ELF-1 (cell line): ENCODE measurements around the gene GCAT.
"Not testable (repeated sequence)": the region's sequence is repeated elsewhere in the genome, so short reads cannot be mapped to it uniquely, and the experiment has no call there.

Source experiments
- DNase-seq: peaks from one replicate; pipeline ENCODE4 v3.0.0-alpha.2; 2016; ENCODE audit warnings: low read depth, low spot score

Gene GCAT

DNA sequence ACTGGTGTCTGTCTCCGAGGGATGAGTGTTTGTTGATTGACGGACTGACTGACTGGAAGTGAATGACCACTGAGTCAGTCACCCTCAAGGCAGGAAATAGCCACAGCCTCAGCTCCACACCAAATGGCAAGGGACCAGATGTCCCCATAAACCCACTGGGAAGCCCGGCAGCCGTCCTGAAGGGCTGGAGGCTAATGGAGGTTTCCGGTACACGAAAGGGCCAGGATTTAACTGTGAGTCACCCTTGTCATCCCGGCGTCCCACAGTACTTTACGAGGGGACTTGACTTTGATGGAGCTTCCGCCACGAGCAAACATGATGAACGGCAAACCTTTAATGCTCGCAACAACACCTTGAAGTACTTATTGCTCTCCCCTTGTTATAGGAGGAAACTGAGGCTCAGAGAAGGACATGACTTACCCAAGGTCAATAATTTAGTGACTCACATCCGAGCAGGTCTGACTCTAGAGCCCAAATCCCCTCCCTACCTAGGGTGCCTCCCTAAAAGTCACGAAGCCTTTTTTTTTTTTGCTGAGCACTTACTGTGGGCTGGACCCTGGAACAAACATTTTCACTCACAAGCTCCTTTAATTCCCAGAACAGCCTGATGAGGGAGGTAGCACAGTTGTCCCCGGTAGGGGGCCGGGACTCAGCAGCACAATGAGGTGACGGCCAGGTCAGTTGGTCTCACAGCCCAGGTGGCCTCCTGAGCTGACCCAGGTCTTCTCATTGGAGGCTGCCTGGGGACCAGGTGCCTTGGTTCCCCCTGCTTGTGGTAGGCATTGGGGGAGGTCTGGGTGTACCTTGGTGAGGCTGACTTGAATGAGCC lies 25.2 kb upstream of the GCAT start:
- no peak for DNase-seq

DNA sequence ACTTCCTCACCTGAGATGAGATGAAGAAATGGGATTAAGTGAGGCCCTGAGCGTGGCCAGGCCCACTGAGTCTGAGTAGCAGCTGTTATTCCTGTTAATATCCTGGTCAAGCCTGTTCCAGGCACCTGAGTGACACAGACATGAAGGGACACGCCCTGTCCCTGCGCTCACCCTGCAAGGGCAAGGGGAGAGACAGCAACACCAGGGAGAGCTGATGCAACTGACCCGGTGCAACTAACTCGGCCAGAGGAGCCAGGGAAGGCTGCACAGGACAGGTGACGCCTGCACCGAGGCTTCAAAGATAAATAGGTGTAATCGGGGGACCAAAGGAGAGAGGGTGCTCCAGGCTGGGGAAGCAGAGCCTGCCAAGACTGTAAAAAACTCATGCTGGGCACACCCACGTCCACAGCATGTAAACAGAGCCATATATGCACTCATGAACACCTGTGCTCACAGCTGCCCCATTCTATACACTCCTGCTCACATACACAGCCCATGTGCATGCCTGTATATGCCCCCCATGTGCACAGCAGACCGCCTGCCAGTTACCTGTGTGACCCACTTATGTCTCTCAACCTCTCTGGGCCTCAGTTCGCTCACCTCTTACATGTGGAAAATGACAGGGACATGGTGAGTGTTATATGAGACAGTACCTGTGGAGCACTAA lies 22.8 kb upstream of the GCAT start:
- DNase-seq = peak; percentile 22

- DNase-seq = no peak
Observed at GRCh38 chr22:37790234-37790633, 17.5 kb upstream of the GCAT start.

- no peak for DNase-seq
Observed at GRCh38 chr22:37792494-37792893, 15.2 kb upstream of the GCAT start.

DNA sequence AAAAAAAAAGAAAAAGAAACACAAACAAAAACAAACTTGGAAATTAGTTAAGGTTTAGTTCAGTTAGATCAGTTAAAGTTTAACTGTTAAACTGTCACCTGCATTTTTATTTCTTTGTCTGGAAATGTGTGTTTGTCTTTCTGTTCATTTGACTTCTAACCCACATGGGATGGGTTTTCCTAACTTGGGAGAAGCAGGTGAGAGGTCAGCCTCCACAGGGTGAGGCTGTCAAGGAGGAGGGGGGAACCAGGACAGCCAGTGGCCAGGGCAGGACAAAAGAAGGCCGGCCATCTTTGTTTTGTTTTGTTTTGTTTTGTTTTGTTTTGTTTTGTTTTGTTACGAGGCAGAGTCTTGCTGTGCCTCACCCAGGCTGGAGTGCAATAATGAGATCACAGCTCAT lies 13.4 kb upstream of the GCAT start:
- no peak for DNase-seq

DNA sequence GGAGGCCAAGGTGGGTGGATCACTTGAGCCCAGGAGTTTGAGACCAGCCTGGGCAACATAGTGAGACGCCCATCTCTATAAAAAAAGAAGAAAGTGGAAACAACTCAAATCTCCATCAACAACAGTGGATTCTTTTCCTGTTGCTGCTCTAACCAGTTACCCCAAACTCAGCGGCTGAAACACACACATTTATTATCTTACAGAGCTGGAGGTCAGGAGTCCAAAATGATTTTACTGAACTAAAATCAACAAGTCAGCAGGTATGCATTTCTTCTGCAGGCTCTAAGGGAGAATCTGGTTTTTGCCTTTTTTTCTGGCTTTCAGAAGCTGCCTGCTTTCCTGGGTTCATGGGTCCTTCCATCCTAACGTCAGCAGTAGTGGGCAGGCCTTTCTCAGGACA lies 11.7 kb upstream of the GCAT start:
- DNase-seq = no peak

DNA sequence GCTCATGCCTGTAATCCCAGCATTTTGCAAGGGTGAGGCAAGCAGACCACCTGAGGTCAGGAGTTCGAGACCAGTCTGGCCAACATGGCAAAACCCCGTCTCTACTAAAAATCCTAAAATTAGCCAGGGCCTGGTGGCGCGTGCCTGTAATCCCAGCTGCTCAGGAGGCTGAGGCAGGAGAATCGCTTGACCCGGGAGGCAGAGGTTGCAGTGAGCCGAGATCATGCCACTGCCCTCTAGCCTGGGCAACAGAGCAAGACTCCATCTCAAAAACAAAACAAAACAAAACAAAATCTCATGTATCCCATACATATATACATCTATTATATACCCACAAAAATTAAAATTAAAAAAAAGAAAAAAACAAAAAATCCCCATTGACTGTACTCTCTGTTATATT lies 10.5 kb upstream of the GCAT start:
- DNase-seq = not testable (repeated sequence)

DNA sequence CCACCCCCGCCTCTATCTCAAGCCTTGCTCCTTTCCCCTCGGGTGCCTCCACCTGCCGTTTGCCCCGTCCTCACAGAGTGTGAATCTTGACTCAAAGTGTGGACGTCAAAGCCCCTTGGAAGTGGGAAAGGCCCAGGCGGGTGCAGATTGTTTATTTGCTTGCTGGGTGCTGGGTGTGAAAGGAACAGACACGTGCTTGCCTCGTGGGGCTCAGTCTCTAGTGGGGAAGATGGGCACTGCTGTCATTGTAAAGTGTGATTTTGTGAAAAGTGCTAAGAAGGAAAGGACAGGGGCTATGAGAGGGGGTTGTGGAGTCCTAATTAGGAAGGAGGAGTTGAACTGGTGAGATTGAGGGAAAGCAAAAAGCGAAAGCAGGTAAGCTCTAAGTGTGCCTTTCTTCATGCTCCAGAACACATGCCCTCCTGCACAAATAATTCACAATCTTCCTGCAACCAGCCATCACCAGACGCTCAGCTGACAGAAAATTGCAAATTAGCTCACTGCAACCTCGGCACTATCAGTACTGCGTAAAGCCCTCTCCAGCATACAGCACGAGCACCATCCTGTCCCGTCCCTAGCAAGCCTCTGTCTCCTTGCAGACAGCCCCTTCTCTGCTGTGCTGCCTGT lies 9.7 kb upstream of the GCAT start:
- no peak for DNase-seq

GRCh38 chr22:37799979-37800378 lies 7.8 kb upstream of the GCAT start:
- DNase-seq = not testable (repeated sequence)

DNA sequence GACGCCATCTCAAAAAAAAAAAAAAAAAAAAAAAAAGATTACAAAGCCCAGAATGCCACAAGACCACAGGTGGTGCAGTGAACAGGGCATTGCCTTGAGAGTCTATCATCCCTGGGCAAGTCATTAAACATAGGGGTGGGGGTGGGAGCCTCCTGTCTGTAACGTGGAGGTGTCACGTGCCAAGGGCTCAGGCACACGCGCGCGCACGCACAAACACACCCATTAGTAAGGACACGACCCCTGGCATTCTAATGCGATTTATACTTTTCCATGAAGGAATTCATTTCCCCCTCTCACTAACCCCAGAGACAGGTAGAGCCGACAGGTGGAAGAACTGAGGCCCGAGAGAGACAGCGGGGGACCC lies 5.8 kb upstream of the GCAT start:
- DNase-seq = no peak

- DNase-seq = peak; percentile 68
Observed at GRCh38 chr22:37802310-37803194, 5.2 kb upstream of the GCAT start.

DNA sequence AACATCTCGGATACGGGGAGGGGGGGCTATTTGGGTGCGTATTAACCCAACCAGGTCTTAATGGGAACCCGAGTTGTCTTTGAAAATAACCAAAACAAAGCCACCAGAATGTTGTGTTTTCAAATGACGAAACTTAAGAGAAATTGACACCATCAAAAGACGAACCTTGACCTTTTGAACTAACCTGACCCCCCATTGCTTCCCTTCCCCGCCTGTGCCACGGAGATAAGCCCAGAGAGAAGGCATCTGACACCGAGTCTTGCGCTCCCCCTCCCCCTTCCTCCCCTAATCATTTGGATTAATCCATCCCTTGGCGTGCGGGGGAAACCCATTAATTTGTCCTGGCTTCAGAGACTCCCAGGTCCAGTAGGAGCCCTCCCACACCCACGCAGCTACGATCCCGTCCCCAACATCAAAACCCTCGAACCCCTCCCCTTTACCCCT lies 4.5 kb upstream of the GCAT start:
- DNase-seq = peak; percentile 41

DNA sequence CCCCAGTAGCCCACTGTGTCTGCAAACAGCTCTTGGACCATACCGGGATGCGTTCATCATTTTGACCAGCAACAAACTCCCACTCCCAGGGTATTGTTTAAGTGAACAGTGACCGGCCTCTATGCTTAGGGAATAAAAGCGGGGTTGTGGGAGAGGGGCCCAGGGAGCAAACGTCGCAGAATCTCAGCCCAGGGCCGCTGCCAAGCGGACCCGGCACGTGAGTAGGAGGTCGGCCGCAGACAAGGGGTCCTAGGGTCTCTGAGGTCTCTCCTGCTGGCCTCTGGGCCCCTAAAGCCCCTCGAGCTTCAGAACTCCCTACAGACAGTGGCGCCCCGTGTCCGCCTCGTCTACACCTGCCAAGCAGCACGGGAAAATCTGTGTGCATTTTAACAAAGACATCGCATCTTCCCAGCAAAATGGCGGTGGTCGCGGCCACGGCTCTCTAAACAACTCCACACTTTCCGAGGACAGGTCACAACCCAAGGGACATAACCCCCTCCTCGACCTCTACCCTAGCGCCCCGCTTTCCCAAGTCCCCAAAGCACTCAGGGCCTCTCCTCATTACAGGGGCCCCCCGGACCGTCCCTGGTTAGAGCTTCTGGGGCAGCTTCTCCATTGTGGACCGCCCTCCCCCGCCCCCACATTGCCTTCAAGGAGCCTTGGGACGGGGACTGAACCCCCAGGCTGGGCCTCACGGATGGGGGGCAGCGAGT lies 3.9 kb upstream of the GCAT start:
- peak; percentile 47 for DNase-seq

DNA sequence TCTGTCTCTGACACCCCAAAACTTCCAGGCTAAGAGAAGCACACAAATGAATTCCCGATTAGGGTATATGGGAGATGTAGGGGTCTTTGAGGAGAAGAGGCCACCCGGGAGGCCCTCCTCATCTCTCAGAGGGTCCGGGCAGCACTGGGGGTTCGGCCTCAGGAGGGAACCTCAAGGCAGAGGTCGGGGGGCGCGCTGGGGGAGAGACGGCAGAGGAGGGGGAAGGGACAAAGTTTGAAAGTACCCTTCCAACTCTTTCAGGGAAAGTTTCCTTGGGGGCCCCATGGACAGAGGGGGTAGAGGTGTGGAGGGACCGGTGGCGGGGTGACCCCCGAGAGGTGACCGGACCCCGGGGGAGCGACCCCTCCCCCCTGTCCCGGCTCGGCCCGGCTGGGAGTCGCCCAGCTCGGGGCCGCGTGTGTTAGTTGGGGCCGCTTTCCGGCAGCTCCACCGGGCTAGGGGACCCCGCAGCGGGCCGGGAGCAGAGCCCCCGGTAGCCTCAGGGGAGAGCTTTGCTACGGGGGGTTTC lies 3.3 kb upstream of the GCAT start:
- no peak for DNase-seq

DNA sequence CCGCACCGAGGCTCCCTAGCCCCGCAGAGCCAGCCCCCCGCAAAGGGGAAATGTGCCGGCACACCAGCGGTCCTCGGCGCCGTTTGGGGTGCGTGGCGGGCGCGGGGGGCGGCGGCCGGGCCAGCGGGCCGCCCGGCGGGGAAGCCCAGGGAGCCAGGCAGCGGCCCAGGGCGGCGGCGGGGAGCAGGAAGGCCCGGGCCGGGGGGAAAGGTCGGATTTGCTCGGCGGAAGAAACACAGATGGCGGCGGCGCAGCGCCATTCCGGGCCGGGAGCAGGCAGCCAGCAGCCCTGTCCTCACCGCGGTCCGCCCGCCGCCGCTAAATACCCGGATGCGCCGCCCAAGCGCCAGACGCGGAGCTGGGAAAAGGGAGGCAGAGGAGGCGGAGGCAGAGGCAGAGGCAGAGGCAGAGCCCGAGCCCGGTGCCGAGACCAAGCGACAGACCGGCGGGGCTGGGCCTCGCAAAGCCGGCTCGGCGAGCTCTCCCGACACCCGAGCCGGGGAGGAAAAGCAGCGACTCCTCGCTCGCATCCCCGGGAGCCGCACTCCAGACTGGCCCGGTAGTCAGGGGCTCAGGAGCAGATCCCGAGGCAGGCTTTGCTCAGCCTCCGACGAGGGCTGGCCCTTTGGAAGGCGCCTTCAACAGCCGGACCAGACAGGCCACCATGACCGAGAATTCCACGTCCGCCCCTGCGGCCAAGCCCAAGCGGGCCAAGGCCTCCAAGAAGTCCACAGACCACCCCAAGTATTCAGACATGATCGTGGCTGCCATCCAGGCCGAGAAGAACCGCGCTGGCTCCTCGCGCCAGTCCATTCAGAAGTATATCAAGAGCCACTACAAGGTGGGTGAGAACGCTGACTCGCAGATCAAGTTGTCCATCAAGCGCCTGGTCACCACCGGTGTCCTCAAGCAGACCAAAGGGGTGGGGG lies 2.6 kb upstream of the GCAT start:
- DNase-seq = peak; percentile 96

DNA sequence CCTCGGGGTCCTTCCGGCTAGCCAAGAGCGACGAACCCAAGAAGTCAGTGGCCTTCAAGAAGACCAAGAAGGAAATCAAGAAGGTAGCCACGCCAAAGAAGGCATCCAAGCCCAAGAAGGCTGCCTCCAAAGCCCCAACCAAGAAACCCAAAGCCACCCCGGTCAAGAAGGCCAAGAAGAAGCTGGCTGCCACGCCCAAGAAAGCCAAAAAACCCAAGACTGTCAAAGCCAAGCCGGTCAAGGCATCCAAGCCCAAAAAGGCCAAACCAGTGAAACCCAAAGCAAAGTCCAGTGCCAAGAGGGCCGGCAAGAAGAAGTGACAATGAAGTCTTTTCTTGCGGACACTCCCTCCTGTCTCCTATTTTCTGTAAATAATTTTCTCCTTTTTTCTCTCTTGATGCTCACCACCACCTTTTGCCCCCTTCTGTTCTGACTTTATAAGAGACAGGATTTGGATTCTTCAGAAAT lies 1.9 kb upstream of the GCAT start:
- DNase-seq = no peak

- DNase-seq = peak; percentile 60
Observed at GRCh38 chr22:37806409-37807333, 1.1 kb upstream of the GCAT start.

DNA sequence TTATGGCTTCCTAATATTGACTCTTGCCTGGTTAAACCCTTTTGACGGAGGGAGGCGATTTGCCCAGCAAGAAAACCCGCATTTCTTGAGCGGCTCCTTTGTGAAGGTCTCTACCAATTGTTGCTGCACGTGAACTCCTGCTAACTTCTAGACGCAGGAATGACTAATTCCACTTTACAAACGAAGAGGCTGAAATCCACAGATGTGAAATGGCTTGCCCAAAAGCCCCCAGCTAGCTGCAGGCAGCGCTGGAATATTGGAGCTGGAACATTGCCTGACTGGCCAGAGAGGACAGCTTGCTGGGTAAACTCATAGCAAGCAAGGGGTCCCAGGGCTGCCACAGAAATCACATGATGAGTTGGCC lies 542 bp downstream of the GCAT start:
- no peak for DNase-seq
